GM12878 (cell line): ENCODE results near the gene C16orf96. TPM values are rescaled to one million over a fixed set of nuclear protein-coding genes. Genes with fewer than 3 reads are reported as not detected.

ENCODE experiments used
- ATAC-seq: fragments of 200-7000 bp; cut with Tn5 transposase; 3 replicates; pipeline ENCODE4 v1.9.1; 2020; ENCODE audit warnings: mild to moderate bottlenecking, moderate library complexity
- BruUV-seq: library from RNA; stranded (reverse); fragments of 400-500 nt; replicated peaks from 2 replicates; lab custom pipeline; 2021; lab: Mats Ljungman, UMichigan
- CTCF ChIA-PET: fragments of 300-600 bp; sonication (Branson Sonifier 250); formaldehyde crosslinking; extraction: SDS; loops from one replicate; lab custom pipeline; 2021; ENCODE audit warnings: inconsistent platforms; lab: Yijun Ruan, JAX
- POLR2A ChIA-PET: fragments of 350-600 bp; formaldehyde crosslinking; extraction: SDS; loops from one replicate; lab custom pipeline; 2021; ENCODE audit warnings: inconsistent platforms; lab: Charles Lee
- RAD21 ChIA-PET: fragments of 300-600 bp; sonication (Branson Sonifier 250); formaldehyde crosslinking; loops from one replicate; lab custom pipeline; 2023; ENCODE audit warnings: antibody characterized with exemption; ENCODE audit not compliant: unreplicated experiment; lab: Charles Lee
- SMC1A ChIA-PET: fragments of 300-600 bp; sonication (Branson Sonifier 250); formaldehyde crosslinking; loops from one replicate; lab custom pipeline; 2023; ENCODE audit not compliant: unreplicated experiment, uncharacterized antibody; lab: Charles Lee
- DNase-seq: peaks from one replicate; pipeline ENCODE4 v3.0.0-alpha.2; 2011; ENCODE audit warnings: low read depth, low spot score
- FAIRE-seq: peaks from 3 replicates; lab custom pipeline; 2011; peaks lifted over from hg19 to GRCh38; lab: Jason Lieb, UNC
- H2AFZ ChIP-seq: 2 replicates; pipeline ENCODE4 v1.6.0; 2011; ENCODE audit warnings: low read depth, low read length, control low read depth; ENCODE audit not compliant: control insufficient read depth
- H3K27ac ChIP-seq: 2 replicates; pipeline ENCODE4 v1.5.1; 2011; ENCODE audit warnings: control low read depth; ENCODE audit not compliant: control insufficient read depth, insufficient read depth
- H3K27me3 ChIP-seq, 2 experiments: replicated peaks in 1 of 2; 2 replicates each; pipeline versions ENCODE4 v1.6.0 to v1.6.1; 2011; ENCODE audit warnings: low read length in 1 of 2; ENCODE audit not compliant: control insufficient read depth in 2 of 2, insufficient read depth in 2 of 2
- H3K36me3 ChIP-seq, 2 experiments: 2 replicates each; pipeline ENCODE4 v1.5.1; 2011; ENCODE audit warnings: low read length in 1 of 2; ENCODE audit not compliant: control insufficient read depth in 2 of 2, insufficient read depth in 2 of 2
- H3K4me1 ChIP-seq: 2 replicates; pipeline ENCODE4 v1.6.1; 2011; ENCODE audit warnings: mild to moderate bottlenecking, low read length, moderate library complexity, mixed read lengths; ENCODE audit not compliant: control insufficient read depth, insufficient read depth
- H3K4me2 ChIP-seq: 2 replicates; pipeline ENCODE4 v1.6.0; 2011; ENCODE audit warnings: control low read depth; ENCODE audit not compliant: control insufficient read depth, insufficient read depth
- H3K4me3 ChIP-seq: fragments of 200-600 bp; sonication (generic); 2 replicates; pipeline ENCODE4 v1.5.1; 2016
- H3K79me2 ChIP-seq: 2 replicates; pipeline ENCODE4 v1.6.0; 2011; ENCODE audit warnings: low read length; ENCODE audit not compliant: control insufficient read depth, insufficient read depth
- H3K9ac ChIP-seq: 2 replicates; pipeline ENCODE4 v1.8.0; 2011; ENCODE audit warnings: low read length, control low read depth, mixed read lengths; ENCODE audit not compliant: control insufficient read depth, insufficient read depth
- H3K9me3 ChIP-seq: replicated peaks from 3 replicates; pipeline ENCODE4 v1.5.1; 2011; ENCODE audit warnings: mild to moderate bottlenecking, low read length; ENCODE audit not compliant: control insufficient read depth, insufficient read depth
- H4K20me1 ChIP-seq: 2 replicates; pipeline ENCODE4 v1.6.0; 2011; ENCODE audit not compliant: control insufficient read depth, insufficient read depth
- KDM1A ChIP-seq: fragments of 200-600 bp; sonication (generic); IDR thresholded peaks from 2 replicates; pipeline ENCODE4 v1.6.1; 2016; ENCODE audit warnings: borderline replicate concordance
- MEF2A ChIP-seq: IDR thresholded peaks from 2 replicates; pipeline ENCODE4 v1.6.1; 2011; ENCODE audit warnings: low read depth, mild to moderate bottlenecking, low read length, moderate library complexity; ENCODE audit not compliant: insufficient read depth
- MTA2 ChIP-seq: fragments of 450-650 bp; IDR thresholded peaks from 2 replicates; pipeline ENCODE4 v1.6.1; 2016; ENCODE audit warnings: low read depth, mild to moderate bottlenecking, moderate library complexity
- NKRF ChIP-seq: fragments of 450-650 bp; conservative IDR thresholded peaks from 2 replicates; pipeline ENCODE4 v1.6.1; 2017; ENCODE audit warnings: mild to moderate bottlenecking, moderate library complexity
- PML ChIP-seq: IDR thresholded peaks from 2 replicates; pipeline ENCODE4 v1.6.1; 2012; ENCODE audit warnings: low read length, inconsistent platforms
- RELA ChIP-seq: fragments of 450-650 bp; IDR thresholded peaks from 2 replicates; pipeline ENCODE4 v1.8.0; 2014; ENCODE audit warnings: borderline replicate concordance; ENCODE audit not compliant: partially characterized antibody
- STAT1 ChIP-seq: fragments of 450-650 bp; conservative IDR thresholded peaks from 2 replicates; pipeline ENCODE4 v1.6.1; 2014; ENCODE audit warnings: antibody characterized with exemption, mild to moderate bottlenecking
- TCF7 ChIP-seq: IDR thresholded peaks from 2 replicates; pipeline ENCODE4 v1.6.1; 2014; ENCODE audit warnings: antibody characterized with exemption, borderline replicate concordance
- WGBS: methylation state at CpG from one replicate; pipeline ENCODE4 v1.1.6; 2016; ENCODE audit warnings: low lambda C conversion rate; ENCODE audit not compliant: insufficient replicate concordance, insufficient coverage; ENCODE audit errors: missing lambda C conversion rate; 5-methylcytosine and 5-hydroxymethylcytosine counted together
- in situ Hi-C: fragments of 300-500 bp; cut with MboI; formaldehyde crosslinking; loops from 9 replicates; pipeline ENCODE4 v1.14.3; 2018; ENCODE audit warnings: mixed read lengths
- intact Hi-C: fragments of 100-400 bp; cut with micrococcal nuclease; formaldehyde crosslinking; loops from one replicate; pipeline ENCODE4 v1.14.2; 2022; ENCODE audit not compliant: unreplicated experiment
- polyA plus RNA-seq, 11 experiments: library from polyadenylated mRNA; depleted of rRNA in 4 of 11; unstranded in 6 of 11; stranded (reverse) in 5 of 11; fragments of >200 nt; fragmentation: Nextera tagmentation in 4 of 11; fragmentation: Illumina TruSeq in 1 of 11; extraction: Ambion mirVana in 4 of 11; extraction: Trizol in 1 of 11; gene quantifications; 1 replicate in 1 of 11; 2 replicates in 10 of 11; pipeline versions ENCODE4 v1.2.1 to v1.2.3, GENCODE V29; 2011 to 2016; ENCODE audit warnings: inconsistent platforms in 2 of 11, missing spikeins in 2 of 11, low read depth in 1 of 11
- total RNA-seq, 4 experiments: library from RNA; depleted of rRNA in 3 of 4; stranded (reverse); fragments of >200 nt in 3 of 4; fragmentation: Illumina TruSeq in 1 of 4; extraction: Trizol in 1 of 4; gene quantifications; 2 replicates each; pipeline versions ENCODE4 v1.2.1 to v1.2.3, GENCODE V29; 2013 to 2021
- TF ChIP-seq, protein P1 (sequence below): IDR thresholded peaks from 2 replicates; pipeline ENCODE4 v1.6.1; 2012; ENCODE audit warnings: low read depth, low read length, improper control_type of control experiment

The C16orf96 gene
- total and polyA plus RNA-seq, 10 of the 15 experiments (the other 5 are each of a cell fraction or from before 2014, with no cell fraction given) = 0.01 to 0.08 (median 0.01) TPM; not detected in 7

DNA sequence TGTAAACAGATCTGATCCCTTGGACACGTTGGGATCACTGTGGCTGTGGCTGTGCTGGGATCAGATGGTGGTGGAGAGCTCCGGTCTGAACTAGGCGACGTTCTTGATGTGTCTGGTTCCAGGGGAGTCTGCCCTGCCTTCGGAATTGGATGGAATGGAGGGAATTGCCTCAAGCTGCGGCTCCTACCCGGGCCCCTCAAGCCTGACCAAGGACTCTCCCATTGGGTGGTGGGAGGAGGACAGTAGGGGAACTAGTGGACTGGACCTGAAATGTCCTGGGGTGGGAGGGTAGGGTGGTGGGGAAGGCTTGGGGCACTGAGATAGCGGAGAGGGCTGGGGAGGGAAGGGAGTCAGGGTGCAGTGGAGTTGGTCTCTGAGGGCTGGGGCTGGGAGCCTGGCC, 61.7 kb downstream of the C16orf96 start:
- ATAC-seq (no peak), DNase-seq (no peak), FAIRE-seq (no peak)
- no peaks in the 10 kb centered on the region for H3K9me3 ChIP-seq
- in situ Hi-C loops (loop anchor here (10.0 kb wide), 1 partner anchor 337 kb away; the partner anchor contains the start of gene SEC14L5), intact Hi-C loops (loop anchor here (10.0 kb wide), 3 partner anchors 103 to 193 kb away; partner anchors contain the start of genes DNAJA3 and ROGDI)
- no peaks in the 10 kb centered on the region for H3K27me3 ChIP-seq
- POLR2A ChIA-PET = no interaction called here
- no peak overlapping the region for H3K9ac ChIP-seq
- RAD21 ChIA-PET = no interaction called here
- peak overlapping the region; percentile 42; the same call in 1 of the 2 replicates for H3K4me2 ChIP-seq
- H3K36me3 ChIP-seq = no peaks in the 10 kb centered on the region
- H3K4me3 ChIP-seq = no peak overlapping the region; the same call in 1 of the 2 replicates
- H2AFZ ChIP-seq = no peak overlapping the region
- WGBS = 84% methylated on average over 7 of the region's 8 CpGs
- peaks cover 21% of the 10 kb centered on the region for H3K79me2 ChIP-seq
- no TSS peak for BruUV-seq
- CTCF ChIA-PET = interaction anchor here (1.3 to 1.8 kb wide), 2 partner anchors 32 to 112 kb away, joined by 4 to 7 read pairs; no protein-coding TSS in a partner anchor
- no peak overlapping the region for H3K27ac ChIP-seq
- TF ChIP-seq MEF2A (no peak), PML (no peak), MTA2 (no peak), NKRF (no peak), STAT1 (no peak), KDM1A (no peak), RELA (no peak), TCF7 (no peak)
- TF ChIP-seq, protein P1, sequence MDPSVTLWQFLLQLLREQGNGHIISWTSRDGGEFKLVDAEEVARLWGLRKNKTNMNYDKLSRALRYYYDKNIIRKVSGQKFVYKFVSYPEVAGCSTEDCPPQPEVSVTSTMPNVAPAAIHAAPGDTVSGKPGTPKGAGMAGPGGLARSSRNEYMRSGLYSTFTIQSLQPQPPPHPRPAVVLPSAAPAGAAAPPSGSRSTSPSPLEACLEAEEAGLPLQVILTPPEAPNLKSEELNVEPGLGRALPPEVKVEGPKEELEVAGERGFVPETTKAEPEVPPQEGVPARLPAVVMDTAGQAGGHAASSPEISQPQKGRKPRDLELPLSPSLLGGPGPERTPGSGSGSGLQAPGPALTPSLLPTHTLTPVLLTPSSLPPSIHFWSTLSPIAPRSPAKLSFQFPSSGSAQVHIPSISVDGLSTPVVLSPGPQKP = no peak
- SMC1A ChIA-PET = interaction anchor here (2.6 kb wide), 1 partner anchor 8 kb away, joined by 15 read pairs; the partner anchor contains the start of gene MGRN1
- no peaks in the 10 kb centered on the region for H4K20me1 ChIP-seq
- peaks cover 18% of the 10 kb centered on the region for H3K4me1 ChIP-seq
